VCaP (cell line): ENCODE results near the gene GPC3.
"Not testable (repeated sequence)": the region's sequence is repeated elsewhere in the genome, so short reads cannot be mapped to it uniquely, and the experiment has no call there.

Experiments used
- H3K27ac ChIP-seq: fragments of 450-650 bp; 2 replicates; pipeline ENCODE4 v1.5.1; 2017
- TF ChIP-seq, protein P1 (sequence below): fragments of 450-650 bp; conservative IDR thresholded peaks from 2 replicates; pipeline ENCODE4 v1.5.1; 2017; ENCODE audit warnings: mild to moderate bottlenecking, moderate library complexity

GPC3 gene

DNA sequence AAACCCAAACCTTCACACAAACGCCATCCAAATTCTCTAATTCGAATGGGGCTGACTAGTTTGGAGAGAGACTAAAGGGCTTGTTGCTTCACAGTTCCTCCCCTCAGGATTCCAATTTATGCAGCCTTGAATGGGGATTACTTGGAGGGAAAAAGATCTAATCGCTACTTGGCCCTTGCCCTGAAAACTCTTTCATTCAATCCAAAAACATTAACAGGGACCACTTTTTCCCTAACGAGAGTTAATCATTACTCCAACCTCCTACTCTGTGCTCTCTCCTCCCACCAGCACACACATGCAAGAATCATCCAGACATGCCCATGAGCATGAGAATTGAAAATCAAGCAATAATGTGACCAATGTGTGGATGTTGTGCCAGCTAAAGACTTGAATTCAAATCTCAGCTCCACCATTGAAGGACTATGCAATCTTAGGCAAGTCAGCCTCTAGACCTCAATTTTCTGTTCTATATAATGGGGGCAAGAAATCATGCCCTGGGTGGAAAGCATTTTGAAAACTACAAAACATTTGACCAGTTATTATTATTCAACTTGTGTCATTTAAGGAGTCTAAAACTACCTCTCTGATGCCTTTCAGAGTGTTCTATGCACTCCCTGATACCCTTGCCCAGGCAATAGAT is 34.3 kb upstream of the GPC3 start:
- TF ChIP-seq, protein P1, sequence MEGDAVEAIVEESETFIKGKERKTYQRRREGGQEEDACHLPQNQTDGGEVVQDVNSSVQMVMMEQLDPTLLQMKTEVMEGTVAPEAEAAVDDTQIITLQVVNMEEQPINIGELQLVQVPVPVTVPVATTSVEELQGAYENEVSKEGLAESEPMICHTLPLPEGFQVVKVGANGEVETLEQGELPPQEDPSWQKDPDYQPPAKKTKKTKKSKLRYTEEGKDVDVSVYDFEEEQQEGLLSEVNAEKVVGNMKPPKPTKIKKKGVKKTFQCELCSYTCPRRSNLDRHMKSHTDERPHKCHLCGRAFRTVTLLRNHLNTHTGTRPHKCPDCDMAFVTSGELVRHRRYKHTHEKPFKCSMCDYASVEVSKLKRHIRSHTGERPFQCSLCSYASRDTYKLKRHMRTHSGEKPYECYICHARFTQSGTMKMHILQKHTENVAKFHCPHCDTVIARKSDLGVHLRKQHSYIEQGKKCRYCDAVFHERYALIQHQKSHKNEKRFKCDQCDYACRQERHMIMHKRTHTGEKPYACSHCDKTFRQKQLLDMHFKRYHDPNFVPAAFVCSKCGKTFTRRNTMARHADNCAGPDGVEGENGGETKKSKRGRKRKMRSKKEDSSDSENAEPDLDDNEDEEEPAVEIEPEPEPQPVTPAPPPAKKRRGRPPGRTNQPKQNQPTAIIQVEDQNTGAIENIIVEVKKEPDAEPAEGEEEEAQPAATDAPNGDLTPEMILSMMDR, result no peak

DNA sequence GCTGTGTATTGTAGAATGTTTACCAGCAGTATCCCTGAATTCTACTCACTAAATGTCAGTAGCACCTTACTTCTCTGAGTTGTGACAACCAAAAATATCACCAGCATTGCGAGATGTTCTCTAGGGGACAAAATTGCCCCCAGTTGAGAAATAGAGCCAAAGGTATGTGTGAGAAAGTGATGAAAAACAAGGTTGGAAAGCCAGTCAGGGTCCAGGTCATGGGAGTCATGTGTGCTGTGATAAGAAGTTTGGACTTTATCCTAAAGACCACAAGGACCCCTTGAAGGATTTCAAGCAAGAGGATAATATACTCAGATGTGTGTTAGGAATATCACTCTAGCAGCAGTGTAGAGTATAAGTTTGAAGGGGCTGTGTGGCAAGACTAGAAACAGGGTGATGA is 30.9 kb upstream of the GPC3 start:
- not testable (repeated sequence) for H3K27ac ChIP-seq

More for the DNA sequence above, 34.3 kb upstream of the GPC3 start:
- no peak overlapping the region for H3K27ac ChIP-seq

DNA sequence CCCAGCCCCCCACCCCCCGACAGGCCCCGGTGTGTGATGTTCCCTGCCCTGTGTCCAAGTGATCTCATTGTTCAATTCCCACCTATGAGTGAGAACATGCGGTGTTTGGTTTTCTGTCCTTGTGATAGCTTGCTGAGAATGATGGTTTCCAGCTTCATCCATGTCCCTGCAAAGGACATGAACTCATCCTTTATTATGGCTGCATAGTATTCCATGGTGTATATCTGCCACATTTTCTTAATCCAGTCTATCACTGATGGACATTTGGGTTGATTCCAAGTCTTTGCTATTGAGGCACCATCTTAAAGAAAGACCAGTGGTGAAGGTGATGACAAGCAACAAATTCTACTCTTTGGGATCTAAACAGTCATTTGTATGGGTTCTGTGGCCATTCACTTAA is 30.1 kb upstream of the GPC3 start:
- not testable (repeated sequence) for H3K27ac ChIP-seq

DNA sequence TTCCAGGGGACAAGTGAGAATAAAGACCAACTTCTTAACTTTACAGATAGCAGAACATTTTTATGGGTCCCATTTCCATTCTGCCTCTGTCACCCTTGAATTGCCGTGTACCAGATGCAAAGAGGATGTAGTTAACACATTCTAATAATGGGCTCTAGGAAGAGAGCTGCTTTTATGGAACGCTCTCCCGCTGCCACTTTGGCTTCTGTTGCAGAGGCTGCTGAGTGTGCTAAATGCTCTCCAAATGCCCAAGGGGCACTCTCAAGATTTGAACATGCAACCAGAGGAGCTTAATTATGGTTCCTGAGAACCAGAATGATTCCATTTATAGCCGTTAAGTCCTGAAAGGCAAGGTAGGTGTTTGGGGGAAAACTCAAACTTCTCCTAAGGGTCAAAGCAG is 28.1 kb upstream of the GPC3 start:
- TF ChIP-seq, protein P1, result no peak
- H3K27ac ChIP-seq, result no peak overlapping the region

DNA sequence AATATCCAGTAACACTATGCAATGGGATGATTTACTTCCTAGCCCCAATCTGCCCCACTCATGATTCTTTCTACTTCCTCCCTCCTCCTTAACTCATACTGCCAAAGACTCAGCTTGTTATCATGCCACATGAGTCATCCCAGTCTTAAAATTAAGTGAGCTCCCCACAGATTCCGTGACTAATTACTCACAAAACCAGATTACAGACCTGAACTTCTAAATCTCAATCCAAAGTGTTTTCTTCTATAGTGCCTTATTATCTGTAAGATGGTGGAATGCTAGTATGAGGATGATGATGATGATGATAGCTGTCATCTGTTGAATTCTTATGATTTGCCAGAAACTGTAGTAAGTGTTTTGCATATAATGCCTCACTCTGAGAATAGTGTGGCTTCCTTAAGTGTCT is 27.7 kb upstream of the GPC3 start:
- TF ChIP-seq, protein P1, result no peak
- no peak overlapping the region for H3K27ac ChIP-seq

DNA sequence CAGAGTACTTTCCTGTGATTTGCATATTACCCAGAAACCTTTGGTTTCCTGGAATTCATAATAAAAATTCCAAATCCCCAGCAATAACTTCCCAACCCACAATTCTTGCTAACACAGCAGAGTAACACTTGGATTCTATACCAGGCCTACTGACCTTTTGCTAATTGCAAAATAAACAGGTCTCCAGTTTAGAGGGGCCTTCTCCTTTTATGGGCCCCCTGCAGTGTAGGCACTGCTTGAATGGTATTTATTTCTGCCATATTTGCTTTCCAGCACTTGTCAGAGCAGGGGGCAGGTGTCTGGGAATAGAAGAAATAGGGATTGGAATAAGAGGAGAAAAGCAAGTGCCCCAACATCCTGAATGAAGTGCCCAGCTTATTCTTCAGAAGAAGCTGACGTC is 25.3 kb upstream of the GPC3 start:
- TF ChIP-seq, protein P1, result no peak
- no peak overlapping the region for H3K27ac ChIP-seq

DNA sequence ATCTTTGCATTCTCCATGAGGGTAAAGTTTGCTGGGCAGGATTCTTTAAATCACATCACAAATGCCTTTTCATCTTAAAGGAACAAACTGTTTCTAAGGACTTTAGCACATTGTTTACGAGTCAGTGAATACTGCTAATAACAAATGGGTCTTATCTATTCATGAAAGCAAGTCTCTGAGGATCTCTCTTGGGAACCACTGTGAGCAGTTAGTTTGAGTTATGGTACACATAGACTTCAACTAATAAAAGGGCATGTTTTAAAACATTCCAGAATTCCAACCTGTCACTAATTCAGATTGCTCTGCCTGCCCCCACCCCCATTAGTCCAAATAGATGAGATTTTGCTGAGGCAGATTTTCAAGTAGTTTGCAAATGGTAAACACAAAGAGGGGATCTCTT is 22.3 kb upstream of the GPC3 start:
- TF ChIP-seq, protein P1, result no peak
- H3K27ac ChIP-seq, result no peak overlapping the region

DNA sequence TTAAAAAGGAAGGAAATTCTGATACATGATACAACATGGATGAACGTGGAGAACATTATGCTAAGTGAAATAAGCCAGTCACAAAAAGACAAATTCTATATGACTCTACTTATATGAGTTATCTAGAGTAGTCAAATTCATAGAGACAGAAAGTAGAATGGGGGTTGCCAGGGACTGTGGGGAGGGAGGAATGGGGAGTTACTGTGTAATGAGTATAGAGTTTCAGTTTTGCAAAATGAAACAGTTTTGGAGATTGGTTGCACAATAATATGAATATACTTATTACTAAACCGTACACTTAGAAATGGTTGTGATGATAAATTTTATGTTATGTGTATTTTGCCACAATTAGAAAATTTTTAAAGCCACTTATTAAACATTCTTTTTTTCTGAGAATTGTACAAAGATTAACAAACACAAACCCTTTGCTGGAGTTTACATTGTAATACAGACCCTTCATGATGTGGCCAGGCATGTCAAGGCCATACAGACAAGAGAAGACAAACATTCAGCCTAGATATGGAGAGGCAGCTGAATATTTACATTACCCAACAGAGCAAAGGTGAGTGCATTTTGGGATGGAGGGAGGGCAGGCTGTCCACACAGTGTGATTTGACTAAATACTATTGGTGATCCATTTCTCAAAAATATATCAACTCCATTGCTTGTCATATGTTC is 21.2 kb upstream of the GPC3 start:
- TF ChIP-seq, protein P1, result no peak
- H3K27ac ChIP-seq, result no peak overlapping the region

DNA sequence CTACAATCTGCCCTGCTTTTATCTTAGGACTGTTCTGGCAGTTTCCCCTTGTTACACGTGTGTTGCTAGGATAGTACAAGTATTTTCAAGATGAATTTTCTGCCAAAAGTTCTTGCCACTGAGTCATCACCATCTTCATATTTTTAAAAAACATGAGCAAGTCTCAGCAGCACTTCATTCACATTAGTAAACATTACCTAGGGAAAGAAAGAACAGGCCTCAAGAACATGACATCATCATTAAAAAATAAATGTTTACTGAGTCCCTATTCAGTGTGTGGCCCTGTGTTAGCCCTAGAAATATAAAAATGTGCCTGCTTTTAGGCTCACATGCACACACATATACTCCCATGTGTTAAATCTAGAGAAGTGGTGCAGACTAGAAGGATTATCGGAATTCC is 18.7 kb upstream of the GPC3 start:
- TF ChIP-seq, protein P1, result no peak
- H3K27ac ChIP-seq, result no peak overlapping the region
